GM20000 (cell line): ENCODE measurements around the gene CLSTN3.
"Not testable (repeated sequence)": the region's sequence is repeated elsewhere in the genome, so short reads cannot be mapped to it uniquely, and the experiment has no call there.

ENCODE experiments used
- DNase-seq: peaks from one replicate; pipeline ENCODE4 v3.0.0; 2012; ENCODE audit warnings: low spot score
- CTCF ChIP-seq: IDR thresholded peaks from 2 replicates; pipeline ENCODE4 v1.5.1; 2012; ENCODE audit warnings: mild to moderate bottlenecking, control low read depth; ENCODE audit errors: extremely low read depth, missing control alignments

CLSTN3 gene

GRCh38 chr12:7178481-7178880 is 48.3 kb downstream of the CLSTN3 start:
- TF ChIP-seq CTCF: no peak
- no peak for DNase-seq

DNA sequence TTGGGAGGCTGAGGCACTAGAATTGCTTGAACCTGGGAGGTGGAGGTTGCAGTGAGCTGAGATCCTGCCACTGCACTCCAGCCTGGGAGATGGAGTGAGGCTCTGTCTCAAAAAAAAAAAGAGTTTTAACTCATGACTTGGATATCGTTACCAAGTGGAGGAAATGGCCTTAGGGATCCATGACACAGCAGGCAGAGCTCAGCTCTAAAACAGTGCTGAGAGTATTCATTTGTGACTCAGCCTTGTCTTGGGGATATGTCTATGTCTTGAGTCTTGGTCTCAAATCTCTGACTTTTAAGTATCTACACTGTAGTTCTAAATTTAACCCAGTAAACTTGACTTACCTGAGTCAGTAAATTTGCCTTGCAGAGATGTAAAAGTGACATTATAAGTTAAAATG is 50.5 kb downstream of the CLSTN3 start:
- no peak for DNase-seq
- no peak for TF ChIP-seq CTCF

GRCh38 chr12:7186058-7186457 is 55.9 kb downstream of the CLSTN3 start:
- not testable (repeated sequence) for DNase-seq

- DNase-seq: peak; percentile 65
- TF ChIP-seq CTCF: peak; percentile 76
Measured at GRCh38 chr12:7188562-7189397, 58.6 kb downstream of the CLSTN3 start.

- no peak for TF ChIP-seq CTCF
- DNase-seq: peak; percentile 95
Measured at GRCh38 chr12:7189398-7190267, 59.5 kb downstream of the CLSTN3 start, which contains the start of gene PEX5. PEX5 (plus strand) TSS chr12:7189686; CDS start chr12:7190378, 692 bp downstream.

DNA sequence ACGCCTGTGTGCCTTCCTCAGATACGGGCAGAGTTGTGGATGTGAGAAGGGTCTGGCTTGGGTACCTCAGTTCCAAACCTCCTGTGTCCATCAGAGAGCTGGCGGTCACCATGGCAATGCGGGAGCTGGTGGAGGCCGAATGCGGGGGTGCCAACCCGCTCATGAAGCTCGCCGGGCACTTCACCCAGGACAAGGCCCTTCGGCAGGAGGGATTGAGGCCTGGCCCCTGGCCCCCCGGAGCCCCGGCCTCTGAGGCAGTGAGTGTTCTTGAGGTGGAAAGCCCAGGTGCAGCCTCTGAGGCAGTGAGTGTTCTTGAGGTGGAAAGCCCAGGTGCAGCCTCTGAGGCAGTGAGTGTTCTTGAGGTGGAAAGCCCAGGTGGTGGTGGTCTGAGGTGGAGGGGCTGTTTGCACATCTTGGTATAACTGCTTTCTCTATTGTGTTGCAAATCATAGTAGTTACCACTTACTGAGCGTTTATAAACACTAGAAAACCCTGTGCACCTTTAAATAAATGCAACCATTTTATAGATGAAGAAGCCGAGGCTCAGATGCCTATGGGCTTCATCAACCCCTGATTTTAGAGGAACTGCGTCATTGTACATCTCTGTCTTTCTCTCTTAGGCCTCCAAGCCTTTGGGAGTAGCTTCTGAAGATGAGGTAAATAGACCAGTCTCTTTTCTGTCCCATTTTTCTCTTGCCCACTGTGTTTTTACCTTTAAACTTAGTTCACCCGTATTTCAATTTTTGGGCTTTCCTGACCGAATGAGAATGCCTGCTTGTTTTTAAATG is 60.3 kb downstream of the CLSTN3 start:
- no peak for DNase-seq
- no peak for TF ChIP-seq CTCF

- no peak for TF ChIP-seq CTCF
- no peak for DNase-seq
Measured at GRCh38 chr12:7193674-7194073, 63.5 kb downstream of the CLSTN3 start.
